ENCODE data around the gene MRPL18. TPM values are rescaled to one million over a fixed set of nuclear protein-coding genes. Genes with fewer than 3 reads are reported as not detected.

MRPL18 gene
- total and polyA plus RNA-seq, 9 of the 15 experiments (the other 6 are each of a cell fraction or from before 2014, with no cell fraction given) = 149 to 456 (median 196) TPM

- TF ChIP-seq HBP1 (CRISPR knock-in tag; IDR thresholded peaks at IDR 0.05) (peak; percentile 53; the same call in 1 of the 2 replicates), ZC3H4 (CRISPR knock-in tag; IDR thresholded peaks at IDR 0.05; ENCODE audit: borderline replicate concordance) (no peak), TRIM28 (IDR thresholded peaks at IDR 0.05) (no peak), ZBTB9 (CRISPR knock-in tag; IDR thresholded peaks at IDR 0.05) (peak; percentile 51; the same call in 1 of the 2 replicates), KLF16 (IDR thresholded peaks at IDR 0.05) (no peak), CC2D1A (IDR thresholded peaks at IDR 0.05) (peak; percentile 28; the same call in 1 of the 2 replicates), POLR2AphosphoS2 (IDR thresholded peaks at IDR 0.05; ENCODE audit: low read length) (peak; percentile 35; the same call in 1 of the 2 replicates), SP2 (IDR thresholded peaks at IDR 0.05; ENCODE audit: extremely low read depth, low read depth, low read length, poor library complexity, severe bottlenecking) (peak; percentile 72), REST (IDR thresholded peaks at IDR 0.05; ENCODE audit: borderline replicate concordance) (no peak; the same call in 1 of the 2 replicates), REST (CRISPR knock-in tag; IDR thresholded peaks at IDR 0.05; ENCODE audit: low read depth) (peak; percentile 84; the same call in 1 of the 2 replicates), HLTF (IDR thresholded peaks at IDR 0.05) (peak; percentile 88), STAT6 (CRISPR knock-in tag; IDR thresholded peaks at IDR 0.05) (peak; percentile 46; the same call in 1 of the 2 replicates), RHOXF2B (CRISPR knock-in tag; conservative IDR thresholded peaks at IDR 0.05) (no peak)
Observed at GRCh38 chr6:159761873-159762680, 28.2 kb upstream of the MRPL18 start, which contains the start of gene ACAT2 (continued).

Data from K562 (cell line).